GM19372 (cell line): ENCODE results near the gene STX18.
"Not testable (repeated sequence)": the region's sequence is repeated elsewhere in the genome, so short reads cannot be mapped to it uniquely, and the experiment has no call there.

Experiments
- ATAC-seq: cut with Tn5 transposase; IDR thresholded peaks from one replicate; pipeline ENCODE4 v1.9.1; 2021; ENCODE audit warnings: mild to moderate bottlenecking, low read depth, moderate library complexity; ENCODE audit not compliant: unreplicated experiment

The STX18 gene

GRCh38 chr4:4558881-4559280, 17.0 kb upstream of the STX18 start:
- no peak for ATAC-seq

GRCh38 chr4:4555916-4556315, 14.1 kb upstream of the STX18 start:
- no peak for ATAC-seq

- ATAC-seq = no peak
Observed at GRCh38 chr4:4554234-4554633, 12.4 kb upstream of the STX18 start.

- ATAC-seq = not testable (repeated sequence)
Observed at GRCh38 chr4:4552042-4552441, 10.2 kb upstream of the STX18 start.

GRCh38 chr4:4550161-4550560, 8.3 kb upstream of the STX18 start:
- not testable (repeated sequence) for ATAC-seq

GRCh38 chr4:4549534-4549933, 7.7 kb upstream of the STX18 start:
- ATAC-seq = no peak

GRCh38 chr4:4542774-4543485, 1.1 kb upstream of the STX18 start:
- ATAC-seq = no peak

DNA sequence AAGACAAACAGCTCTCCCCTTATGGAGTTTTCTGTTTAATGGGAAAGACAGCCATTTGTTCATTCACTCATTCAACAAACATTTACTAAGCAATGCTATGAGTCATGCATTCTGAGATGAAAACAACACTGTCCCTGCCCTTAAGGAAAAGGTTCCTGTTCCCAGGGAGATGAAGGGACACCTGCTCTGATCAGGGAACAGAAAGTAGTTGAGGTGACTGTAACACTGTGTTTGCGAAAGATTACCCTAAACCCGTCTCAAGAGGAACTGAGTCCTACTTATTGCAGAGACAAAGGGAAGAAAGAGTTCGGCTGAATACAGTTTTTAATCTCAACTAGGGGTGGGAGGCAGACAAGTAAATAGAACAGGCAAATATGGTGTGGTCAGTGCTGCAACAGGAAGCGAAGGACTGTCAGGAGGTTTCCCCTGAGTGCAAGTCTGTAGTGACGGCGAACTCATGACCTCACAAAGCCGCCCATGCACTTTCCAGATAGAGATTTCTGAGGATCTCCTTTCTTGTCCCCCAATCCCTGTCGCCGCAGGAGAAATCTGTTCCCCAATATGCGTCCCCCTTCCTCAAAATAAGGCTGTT, 712 bp downstream of the STX18 start:
- no peak for ATAC-seq

DNA sequence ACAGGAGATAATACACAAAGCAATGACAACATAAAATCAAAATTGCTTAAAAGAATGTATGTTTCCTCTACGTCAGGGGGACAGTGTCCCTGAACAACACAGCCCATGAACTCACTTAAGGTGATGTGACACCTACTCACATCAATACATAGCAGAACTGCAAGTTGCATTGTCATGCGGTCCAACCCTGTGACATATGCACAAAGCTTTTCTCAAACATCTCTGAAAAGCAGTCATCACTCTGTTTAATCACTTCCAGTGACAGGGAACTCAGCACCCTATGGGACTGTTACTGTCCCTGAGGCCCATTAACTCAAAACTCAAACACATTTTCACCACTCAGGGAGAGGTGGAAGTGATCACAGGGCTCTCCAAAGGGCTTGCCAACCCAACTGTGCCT, 2.4 kb downstream of the STX18 start:
- ATAC-seq = no peak

- no peak for ATAC-seq
Observed at GRCh38 chr4:4535590-4535989, 6.3 kb downstream of the STX18 start.

GRCh38 chr4:4534515-4535145, 7.2 kb downstream of the STX18 start:
- ATAC-seq = no peak

GRCh38 chr4:4533461-4534169, 8.2 kb downstream of the STX18 start:
- no peak for ATAC-seq

DNA sequence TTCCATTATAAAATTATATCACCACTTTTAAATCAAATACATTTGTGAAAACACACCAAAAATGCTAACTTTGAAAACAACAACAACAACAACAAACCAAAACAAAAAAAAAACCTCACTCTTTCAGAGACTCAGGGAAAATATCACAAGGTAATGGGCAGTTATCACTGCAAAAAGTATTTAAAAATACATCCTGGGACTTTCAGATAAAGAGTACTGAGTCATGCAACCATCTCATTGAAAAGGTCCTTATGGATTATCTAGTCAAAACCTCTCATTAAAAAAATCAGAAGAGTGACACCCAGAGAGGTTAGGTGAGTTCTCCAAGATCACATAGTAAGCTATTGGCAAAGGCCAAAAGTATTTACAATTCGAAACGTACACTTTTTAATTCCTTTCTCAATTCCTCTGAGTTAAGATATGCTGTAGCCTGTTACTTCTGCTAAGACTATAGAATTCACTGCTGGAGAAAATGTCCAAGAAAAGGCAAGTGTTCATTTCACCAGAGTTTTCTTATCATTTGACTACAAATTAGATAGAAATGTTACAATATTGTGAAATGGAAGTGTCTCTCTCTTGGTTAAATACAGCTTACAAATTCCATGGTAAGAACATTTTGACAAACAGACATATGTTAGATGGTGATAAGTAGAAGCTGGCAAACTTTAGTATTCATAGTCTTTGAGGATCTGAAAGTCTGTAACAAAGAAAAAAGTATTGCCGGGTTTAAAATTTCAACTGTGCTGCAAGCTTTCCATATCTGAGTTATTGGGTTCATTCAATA, 9.3 kb downstream of the STX18 start:
- no peak for ATAC-seq

- ATAC-seq = no peak
Observed at GRCh38 chr4:4529392-4529791, 12.5 kb downstream of the STX18 start.

DNA sequence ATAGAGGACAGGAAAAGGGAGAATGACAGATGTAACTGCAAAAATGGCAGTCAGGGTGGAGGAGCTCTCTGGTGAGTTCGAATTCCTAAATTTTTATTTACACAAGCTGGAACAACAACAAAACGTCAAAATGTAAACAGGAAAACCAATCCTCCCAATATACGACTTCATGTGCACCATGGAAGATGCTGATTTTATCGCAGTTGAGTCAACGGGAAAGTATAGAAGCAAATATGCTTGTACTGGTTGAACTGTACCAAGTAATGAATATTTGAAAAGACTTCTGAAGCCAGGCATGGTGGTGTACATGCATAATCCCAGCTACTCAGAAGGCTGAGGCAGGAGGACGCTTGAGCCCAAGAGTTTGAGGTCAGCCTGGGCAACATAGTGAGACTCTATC, 15.4 kb downstream of the STX18 start:
- no peak for ATAC-seq

DNA sequence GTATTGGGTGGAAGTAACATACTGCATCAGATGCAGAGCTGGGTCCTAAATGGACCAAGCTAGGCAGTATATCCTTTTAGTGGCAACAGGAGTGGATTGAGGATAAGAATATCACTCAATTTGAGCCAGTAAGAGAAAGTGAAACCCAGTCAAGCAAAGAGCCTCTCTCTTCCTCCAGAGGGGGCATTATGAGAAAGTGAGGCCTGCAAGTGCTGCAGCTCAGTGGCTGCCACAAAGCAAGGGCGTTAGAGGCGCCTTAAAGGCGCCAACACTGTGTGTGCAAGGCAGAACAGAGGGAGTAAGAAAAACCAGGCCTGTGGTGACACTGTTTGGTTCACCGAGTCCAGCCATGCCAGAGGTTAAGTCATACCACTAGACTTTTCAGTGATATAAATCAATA, 17.5 kb downstream of the STX18 start:
- ATAC-seq = peak; percentile 98

DNA sequence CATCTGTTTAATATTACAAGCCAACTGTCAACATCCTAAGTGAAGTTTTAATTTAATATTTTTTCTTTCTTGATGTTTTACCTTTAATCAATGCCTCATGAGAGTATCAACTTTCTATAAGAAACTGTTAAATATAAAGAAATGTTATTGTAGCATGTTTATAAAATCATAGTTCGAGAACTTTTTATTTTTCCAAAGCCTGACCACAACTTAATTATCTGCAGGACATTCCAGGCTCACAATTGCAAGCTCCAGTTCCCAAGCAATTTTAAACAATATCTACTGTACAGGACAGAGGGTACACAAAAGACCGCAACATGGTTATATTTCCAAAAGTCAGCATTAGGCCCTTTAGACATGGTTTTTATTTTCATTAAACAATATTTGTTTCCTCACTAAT, 20.1 kb downstream of the STX18 start:
- ATAC-seq = no peak

DNA sequence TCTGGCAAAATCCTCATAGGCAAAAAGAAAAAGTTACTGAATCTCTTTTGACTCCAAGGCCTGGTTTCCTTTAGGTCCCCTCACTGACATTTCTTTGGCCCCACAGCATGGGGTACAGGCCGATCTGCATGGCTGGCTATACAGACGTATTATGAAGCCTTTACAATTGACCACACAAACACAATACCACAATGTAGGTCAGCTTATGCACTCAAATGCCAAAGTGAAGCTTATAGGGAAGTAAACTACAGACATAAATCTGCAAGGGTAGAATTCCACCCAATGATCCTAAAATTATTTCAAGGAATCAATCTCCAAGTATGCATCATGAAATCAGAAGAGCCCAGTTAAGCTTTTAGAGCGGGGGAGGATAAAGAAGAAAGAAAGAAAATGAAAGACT, 20.7 kb downstream of the STX18 start:
- ATAC-seq = no peak

GRCh38 chr4:4519297-4519894, 22.5 kb downstream of the STX18 start:
- ATAC-seq = no peak

- no peak for ATAC-seq
Observed at GRCh38 chr4:4518747-4519146, 23.1 kb downstream of the STX18 start.
